ENCODE results near the gene CCDC33.

CCDC33 gene

GRCh38 chr15:74227968-74228722 lies 8.0 kb upstream of the CCDC33 start:
- TF ChIP-seq, protein P1, sequence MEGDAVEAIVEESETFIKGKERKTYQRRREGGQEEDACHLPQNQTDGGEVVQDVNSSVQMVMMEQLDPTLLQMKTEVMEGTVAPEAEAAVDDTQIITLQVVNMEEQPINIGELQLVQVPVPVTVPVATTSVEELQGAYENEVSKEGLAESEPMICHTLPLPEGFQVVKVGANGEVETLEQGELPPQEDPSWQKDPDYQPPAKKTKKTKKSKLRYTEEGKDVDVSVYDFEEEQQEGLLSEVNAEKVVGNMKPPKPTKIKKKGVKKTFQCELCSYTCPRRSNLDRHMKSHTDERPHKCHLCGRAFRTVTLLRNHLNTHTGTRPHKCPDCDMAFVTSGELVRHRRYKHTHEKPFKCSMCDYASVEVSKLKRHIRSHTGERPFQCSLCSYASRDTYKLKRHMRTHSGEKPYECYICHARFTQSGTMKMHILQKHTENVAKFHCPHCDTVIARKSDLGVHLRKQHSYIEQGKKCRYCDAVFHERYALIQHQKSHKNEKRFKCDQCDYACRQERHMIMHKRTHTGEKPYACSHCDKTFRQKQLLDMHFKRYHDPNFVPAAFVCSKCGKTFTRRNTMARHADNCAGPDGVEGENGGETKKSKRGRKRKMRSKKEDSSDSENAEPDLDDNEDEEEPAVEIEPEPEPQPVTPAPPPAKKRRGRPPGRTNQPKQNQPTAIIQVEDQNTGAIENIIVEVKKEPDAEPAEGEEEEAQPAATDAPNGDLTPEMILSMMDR (conservative IDR thresholded peaks at IDR 0.05; ENCODE audit: control insufficient read depth, insufficient read depth, low read depth, low read length): no peak
- peak; percentile 31 for DNase-seq (ENCODE audit: low read depth)
- H3K4me3 ChIP-seq (ENCODE audit: control insufficient read depth, low read depth, low read length): no peak overlapping the region

- no peak for DNase-seq (ENCODE audit: low read depth)
- TF ChIP-seq, protein P1 (conservative IDR thresholded peaks at IDR 0.05; ENCODE audit: control insufficient read depth, insufficient read depth, low read depth, low read length): no peak
Observed at GRCh38 chr15:74228723-74229081, 7.4 kb upstream of the CCDC33 start.

DNA sequence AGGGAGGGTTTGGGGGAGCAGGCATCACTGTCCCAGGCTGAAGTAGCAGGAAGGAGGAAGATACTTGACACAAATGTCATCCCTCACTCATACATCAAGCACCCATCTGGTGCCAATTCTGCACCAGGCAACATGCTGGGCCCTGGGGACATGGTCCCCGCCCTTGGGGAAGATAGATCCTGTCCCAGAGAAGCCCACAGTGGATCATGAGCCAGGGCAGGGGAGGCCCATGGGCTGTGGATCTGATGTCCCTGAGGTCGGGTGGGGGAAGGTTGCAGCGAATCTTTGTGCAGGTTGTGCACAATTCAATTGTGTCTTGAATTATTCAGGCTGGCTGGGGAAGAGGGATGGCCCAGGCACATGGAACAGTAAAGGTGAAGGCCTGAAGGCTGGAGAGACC lies 6.4 kb upstream of the CCDC33 start:
- no peak for DNase-seq (ENCODE audit: low read depth)
- no peak overlapping the region for H3K4me3 ChIP-seq (ENCODE audit: control insufficient read depth, low read depth, low read length)
- TF ChIP-seq, protein P1 (conservative IDR thresholded peaks at IDR 0.05; ENCODE audit: control insufficient read depth, insufficient read depth, low read depth, low read length): no peak

More at GRCh38 chr15:74228723-74229081, 7.4 kb upstream of the CCDC33 start:
- H3K4me3 ChIP-seq (ENCODE audit: control insufficient read depth, low read depth, low read length): no peak overlapping the region

- H3K4me3 ChIP-seq (ENCODE audit: control insufficient read depth, low read depth, low read length): no peak overlapping the region
- TF ChIP-seq, protein P1 (conservative IDR thresholded peaks at IDR 0.05; ENCODE audit: control insufficient read depth, insufficient read depth, low read depth, low read length): no peak
- DNase-seq (ENCODE audit: low read depth): no peak
Observed at GRCh38 chr15:74231475-74231874, 4.7 kb upstream of the CCDC33 start.

DNA sequence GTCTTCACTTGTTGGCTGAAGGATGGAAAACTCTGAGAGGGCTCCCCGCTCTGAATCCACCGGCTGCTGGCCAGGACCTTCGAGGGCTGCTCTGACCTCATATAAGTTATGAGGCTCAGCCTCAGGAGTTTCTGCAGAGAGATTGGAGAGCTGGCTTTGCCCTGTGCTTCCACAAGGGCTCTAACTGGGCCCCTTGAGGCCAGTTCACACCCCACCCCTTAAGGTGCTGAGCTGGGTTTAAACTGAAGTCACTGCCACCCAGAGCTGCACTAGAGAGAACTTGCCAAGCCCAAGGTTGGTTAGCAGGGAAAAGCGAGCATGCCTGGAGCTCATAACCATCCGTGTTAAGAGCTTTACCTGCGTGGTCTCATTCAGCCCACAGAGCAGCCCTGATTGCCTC lies 2.8 kb upstream of the CCDC33 start:
- no peak overlapping the region for H3K4me3 ChIP-seq (ENCODE audit: control insufficient read depth, low read depth, low read length)
- TF ChIP-seq, protein P1 (conservative IDR thresholded peaks at IDR 0.05; ENCODE audit: control insufficient read depth, insufficient read depth, low read depth, low read length): no peak
- DNase-seq (ENCODE audit: low read depth): no peak

GRCh38 chr15:74233851-74234597 lies 2.1 kb upstream of the CCDC33 start:
- TF ChIP-seq, protein P1 (conservative IDR thresholded peaks at IDR 0.05; ENCODE audit: control insufficient read depth, insufficient read depth, low read depth, low read length): no peak
- DNase-seq (ENCODE audit: low read depth): no peak
- H3K4me3 ChIP-seq (ENCODE audit: control insufficient read depth, low read depth, low read length): no peak overlapping the region
